ENCODE measurements around the gene LCE7A. TPM values are rescaled to one million over a fixed set of nuclear protein-coding genes. Genes with fewer than 3 reads are reported as not detected.

Gene LCE7A, protein sequence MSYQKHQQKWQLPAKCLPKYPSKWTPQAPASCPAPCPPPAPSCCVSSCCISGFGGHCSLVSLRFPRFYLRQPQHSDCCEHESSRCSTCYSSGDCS
- total RNA-seq = not detected in 2 replicates

DNA sequence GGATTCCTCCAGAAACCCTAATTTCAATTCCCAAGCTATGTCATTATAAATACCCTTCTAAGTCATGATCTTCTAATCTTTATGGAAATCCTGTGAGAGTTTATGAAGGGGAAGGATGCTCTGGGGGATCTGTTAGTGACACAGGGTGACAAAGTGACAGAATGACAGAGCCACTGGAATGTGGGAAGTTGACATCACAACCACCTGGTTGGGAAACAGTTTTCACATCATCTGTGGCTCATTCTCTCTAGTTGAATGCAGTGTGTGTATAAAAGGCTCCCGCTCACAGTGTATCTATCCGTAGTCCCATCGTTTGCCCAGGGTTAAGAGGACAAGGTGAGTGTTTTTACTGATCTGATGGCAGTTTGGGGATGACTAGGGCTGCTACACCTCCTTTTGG lies at the start of gene LCE7A:
Gene LCE7A, plus strand, starts transcription at position 301 of the 400 bp plus-strand sequence. CDS start 702 bp downstream, outside the sequence.

GRCh38 chr1:152811671-152812070 lies 48.1 kb upstream of the LCE7A start, which contains the start of gene LCE1B:
LCE1B (plus strand) TSS chr1:152811971; CDS start chr1:152812447, 476 bp downstream.

GRCh38 chr1:152827173-152827572 lies 32.6 kb upstream of the LCE7A start, which contains the start of gene LCE1A:
LCE1A (plus strand) TSS chr1:152827473; CDS start chr1:152827473, 0 bp downstream.

GRCh38 chr1:152842556-152842955 lies 17.2 kb upstream of the LCE7A start, which contains the start of gene LCE6A:
LCE6A (plus strand) TSS chr1:152842856; CDS start chr1:152843521, 665 bp downstream.

GRCh38 chr1:152878042-152878441 lies 18.2 kb downstream of the LCE7A start, which contains the start of gene SMCP:
SMCP (plus strand) TSS chr1:152878322; CDS start chr1:152884423, 6,101 bp downstream.

DNA sequence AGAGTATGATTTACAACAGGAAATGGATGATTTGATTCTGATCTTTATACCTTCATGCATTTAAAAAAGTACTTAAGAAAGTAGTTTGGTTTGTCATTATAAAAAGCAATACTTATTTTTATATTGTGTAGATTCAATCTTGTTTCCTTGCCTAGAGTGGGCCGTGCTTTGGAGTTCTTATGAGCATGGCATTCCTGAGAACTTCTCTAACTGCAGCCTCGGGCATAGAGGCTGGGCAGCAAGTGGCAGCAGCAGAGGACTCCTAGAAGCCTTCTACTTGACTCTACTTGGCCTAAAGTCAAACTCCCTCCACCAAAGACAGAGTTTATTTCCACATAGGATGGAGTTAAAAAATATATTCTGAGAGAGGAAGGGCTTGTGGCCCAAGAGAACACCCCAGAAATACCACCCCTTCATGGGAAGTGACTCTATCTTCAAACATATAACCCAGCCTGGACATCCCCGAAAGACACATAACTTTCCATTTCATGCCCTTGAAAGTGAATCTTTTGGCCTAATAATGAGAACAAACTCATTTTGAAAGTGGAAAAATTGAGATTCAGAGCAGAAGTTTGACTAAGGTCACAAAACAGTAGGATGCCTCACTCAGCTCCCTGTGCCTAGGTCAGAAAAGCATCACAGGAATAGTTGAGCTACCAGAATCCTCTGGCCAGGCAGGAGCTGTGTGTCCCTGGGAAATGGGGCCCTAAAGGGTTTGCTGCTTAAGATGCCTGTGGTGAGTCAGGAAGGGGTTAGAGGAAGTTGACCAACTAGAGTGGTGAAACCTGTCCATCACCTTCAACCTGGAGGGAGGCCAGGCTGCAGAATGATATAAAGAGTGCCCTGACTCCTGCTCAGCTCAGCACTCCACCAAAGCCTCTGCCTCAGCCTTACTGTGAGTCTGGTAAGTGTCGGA lies 48.1 kb downstream of the LCE7A start, which contains the start of gene IVL:
Gene IVL, plus strand, starts transcription at position 861 of the 916 bp plus-strand sequence. CDS start 1,252 bp downstream, outside the sequence.

Other genes with a start within 250 kb of the LCE7A start
- gene LCE3B, start 246.2 kb upstream of the LCE7A start, total RNA-seq = not detected in 2 replicates
- gene LCE3A, start 236.9 kb upstream of the LCE7A start, total RNA-seq = not detected in 2 replicates
- gene LCE2D, start 196.6 kb upstream of the LCE7A start, total RNA-seq = not detected in 2 replicates
- not detected in 2 replicates for gene LCE2C, start 184.7 kb upstream of the LCE7A start, total RNA-seq
- gene LCE2B, start 173.9 kb upstream of the LCE7A start, total RNA-seq = not detected in 2 replicates
- gene LCE2A, start 161.7 kb upstream of the LCE7A start, total RNA-seq = not detected in 2 replicates
- gene LCE4A, start 151.8 kb upstream of the LCE7A start, total RNA-seq = not detected in 2 replicates
- not detected in 2 replicates for gene KPRP, start 102.0 kb upstream of the LCE7A start, total RNA-seq
- not detected in 2 replicates for gene LCE1F, start 84.9 kb upstream of the LCE7A start, total RNA-seq
- gene LCE1E, start 73.7 kb upstream of the LCE7A start, total RNA-seq = not detected in 2 replicates
- gene LCE1D, start 63.3 kb upstream of the LCE7A start, total RNA-seq = not detected in 2 replicates
- not detected in 2 replicates for gene LCE1C, start 53.3 kb upstream of the LCE7A start, total RNA-seq
- not detected in 2 replicates for gene LCE1B, start 48.0 kb upstream of the LCE7A start, total RNA-seq
- not detected in 2 replicates for gene LCE1A, start 32.5 kb upstream of the LCE7A start, total RNA-seq
- gene LCE6A, start 17.1 kb upstream of the LCE7A start, total RNA-seq = not detected in 2 replicates
- gene SMCP, start 18.3 kb downstream of the LCE7A start, total RNA-seq = not detected in 2 replicates
- gene IVL, start 48.5 kb downstream of the LCE7A start, total RNA-seq = not detected in 2 replicates
- gene SPRR5, start 87.2 kb downstream of the LCE7A start, total RNA-seq = not detected in 2 replicates
- gene SPRR4, start 110.7 kb downstream of the LCE7A start, total RNA-seq = not detected in 2 replicates
- gene SPRR1A, start 124.1 kb downstream of the LCE7A start, total RNA-seq = not detected in 2 replicates
- gene SPRR3, start 141.8 kb downstream of the LCE7A start, total RNA-seq = not detected in 2 replicates
- gene SPRR1B, start 171.2 kb downstream of the LCE7A start, total RNA-seq = not detected in 2 replicates
- not detected in 2 replicates for gene SPRR2D, start 181.1 kb downstream of the LCE7A start, total RNA-seq
- gene SPRR2A, start 197.5 kb downstream of the LCE7A start, total RNA-seq = not detected in 2 replicates
- gene SPRR2B, start 211.6 kb downstream of the LCE7A start, total RNA-seq = not detected in 2 replicates
- gene SPRR2E, start 234.5 kb downstream of the LCE7A start, total RNA-seq = not detected in 2 replicates